ENCODE results near the gene HOXD1. TPM values are rescaled to one million over a fixed set of nuclear protein-coding genes. Genes with fewer than 3 reads are reported as not detected.

Gene HOXD1
- total RNA-seq, 4 donors from 2014 or later = 0.11 to 0.40 TPM; not detected in 2

- DNase-seq = no peak
- TF ChIP-seq CTCF (IDR thresholded peaks at IDR 0.05) (no peak), POLR2A (IDR thresholded peaks at IDR 0.05) (no peak)
- Histone ChIP-seq H3K27ac (no peak overlapping the region), H3K9me3 (no peaks in the 10 kb centered on the region), H3K27me3 (no peaks in the 10 kb centered on the region), H3K36me3 (no peaks in the 10 kb centered on the region), H3K4me1 (no peaks in the 10 kb centered on the region), H3K4me3 (replicated peaks in 1 of 3) (no peak overlapping the region)
- 95 to 97% methylated on average over 2 of the region's 2 CpGs for WGBS, 2 donors
- intact Hi-C loops (cut with DNase I) = no loop called here
Measured at GRCh38 chr2:176206136-176206535, 17.7 kb downstream of the HOXD1 start.

DNA sequence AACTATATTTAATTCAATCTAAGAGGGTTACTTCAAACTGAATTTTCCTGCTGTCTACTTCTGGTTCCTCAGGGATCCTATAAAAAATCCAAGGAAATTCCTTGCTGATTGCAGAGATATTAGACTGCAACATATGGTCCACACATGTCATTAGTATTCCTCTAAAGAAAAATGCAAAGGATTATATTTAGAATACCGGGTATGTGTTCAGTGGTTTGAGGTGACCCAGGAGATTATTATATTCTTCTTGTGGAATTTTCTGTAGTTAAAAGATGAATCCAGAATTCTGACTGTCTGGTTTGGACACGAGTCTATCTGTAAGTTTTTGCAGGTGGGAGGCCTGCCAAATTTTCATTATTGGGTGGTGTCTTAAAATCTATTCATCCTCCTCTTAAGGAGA is 18.2 kb downstream of the HOXD1 start:
- WGBS, 2 donors = 69 to 80% methylated on average over 2 of the region's 2 CpGs
- no peak overlapping the region for H3K4me3 ChIP-seq (replicated peaks in 1 of 3)
- H3K27me3 ChIP-seq = no peaks in the 10 kb centered on the region
- no peaks in the 10 kb centered on the region for H3K4me1 ChIP-seq
- H3K9me3 ChIP-seq = no peaks in the 10 kb centered on the region
- DNase-seq = no peak
- intact Hi-C loops (cut with DNase I) = no loop called here
- no peak for TF ChIP-seq CTCF (IDR thresholded peaks at IDR 0.05)
- TF ChIP-seq POLR2A (IDR thresholded peaks at IDR 0.05) = no peak
- no peaks in the 10 kb centered on the region for H3K36me3 ChIP-seq
- H3K27ac ChIP-seq = no peak overlapping the region

DNA sequence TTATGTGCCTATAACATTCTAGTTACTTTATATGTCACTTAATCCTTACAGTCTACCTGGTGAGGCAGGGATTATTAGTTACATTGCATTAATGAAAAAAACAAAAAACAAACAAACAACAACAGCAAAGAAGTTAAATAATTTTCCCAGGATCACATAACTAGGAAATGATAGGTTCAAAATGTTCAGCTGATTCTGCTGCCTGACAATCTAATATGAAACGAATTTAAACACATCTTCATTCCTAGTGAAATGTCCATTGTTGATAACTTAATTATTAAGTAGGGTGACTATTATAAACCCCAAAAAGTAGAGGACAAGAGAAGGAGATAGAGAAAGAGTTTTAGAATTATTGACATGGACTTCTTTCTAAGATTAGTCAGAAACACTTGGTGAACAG is 22.6 kb downstream of the HOXD1 start:
- H3K27ac ChIP-seq = no peak overlapping the region
- TF ChIP-seq CTCF (IDR thresholded peaks at IDR 0.05) (no peak), POLR2A (IDR thresholded peaks at IDR 0.05) (no peak)
- H3K4me1 ChIP-seq = no peaks in the 10 kb centered on the region
- H3K4me3 ChIP-seq (replicated peaks in 1 of 3) = no peak overlapping the region
- intact Hi-C loops (cut with DNase I) = no loop called here
- no peaks in the 10 kb centered on the region for H3K9me3 ChIP-seq
- no peak for DNase-seq
- H3K27me3 ChIP-seq = no peaks in the 10 kb centered on the region
- no peaks in the 10 kb centered on the region for H3K36me3 ChIP-seq
- 46 to 75% methylated on average over 1 of the region's 1 CpG for WGBS, 2 donors

GRCh38 chr2:176212276-176212675 is 23.8 kb downstream of the HOXD1 start:
- TF ChIP-seq CTCF (IDR thresholded peaks at IDR 0.05) = no peak
- no peak for TF ChIP-seq POLR2A (IDR thresholded peaks at IDR 0.05)
- Histone ChIP-seq H3K27ac (no peak overlapping the region), H3K4me1 (no peaks in the 10 kb centered on the region), H3K36me3 (no peaks in the 10 kb centered on the region), H3K9me3 (no peaks in the 10 kb centered on the region), H3K27me3 (no peaks in the 10 kb centered on the region), H3K4me3 (replicated peaks in 1 of 3) (no peak overlapping the region)
- no peak for DNase-seq
- intact Hi-C loops (cut with DNase I) = no loop called here

DNA sequence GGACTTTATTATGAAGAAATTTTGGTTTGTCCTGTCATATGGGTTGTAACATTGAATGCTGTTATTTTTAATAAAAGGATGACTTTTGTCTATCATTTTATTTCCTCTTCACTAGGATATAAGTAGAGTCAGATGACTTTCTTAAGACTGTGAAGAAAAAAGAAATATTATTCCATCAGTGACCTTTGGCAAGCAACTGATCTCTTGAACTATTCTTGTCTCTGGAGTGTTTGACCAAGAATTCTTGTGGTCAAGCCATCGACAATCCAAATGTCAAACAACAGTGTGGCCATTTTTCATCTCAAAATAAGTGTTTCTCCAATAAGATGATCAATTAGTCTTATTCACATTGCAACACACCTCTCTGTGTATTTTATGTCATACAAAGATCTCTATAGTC is 24.9 kb downstream of the HOXD1 start:
- H3K27ac ChIP-seq = no peak overlapping the region
- H3K4me3 ChIP-seq (replicated peaks in 1 of 3) = no peak overlapping the region
- no peaks in the 10 kb centered on the region for H3K27me3 ChIP-seq
- intact Hi-C loops (cut with DNase I) = no loop called here
- no peaks in the 10 kb centered on the region for H3K4me1 ChIP-seq
- WGBS, 2 donors = 54 to 68% methylated on average over 1 of the region's 1 CpG
- no peak for TF ChIP-seq CTCF (IDR thresholded peaks at IDR 0.05)
- TF ChIP-seq POLR2A (IDR thresholded peaks at IDR 0.05) = no peak
- DNase-seq = no peak
- H3K36me3 ChIP-seq = no peaks in the 10 kb centered on the region
- H3K9me3 ChIP-seq = no peaks in the 10 kb centered on the region

Measured in thyroid gland (tissue), 4 donors.